ENCODE results near the gene PRSS36.
"Not testable (repeated sequence)": the region's sequence is repeated elsewhere in the genome, so short reads cannot be mapped to it uniquely, and the experiment has no call there.

Gene PRSS36

DNA sequence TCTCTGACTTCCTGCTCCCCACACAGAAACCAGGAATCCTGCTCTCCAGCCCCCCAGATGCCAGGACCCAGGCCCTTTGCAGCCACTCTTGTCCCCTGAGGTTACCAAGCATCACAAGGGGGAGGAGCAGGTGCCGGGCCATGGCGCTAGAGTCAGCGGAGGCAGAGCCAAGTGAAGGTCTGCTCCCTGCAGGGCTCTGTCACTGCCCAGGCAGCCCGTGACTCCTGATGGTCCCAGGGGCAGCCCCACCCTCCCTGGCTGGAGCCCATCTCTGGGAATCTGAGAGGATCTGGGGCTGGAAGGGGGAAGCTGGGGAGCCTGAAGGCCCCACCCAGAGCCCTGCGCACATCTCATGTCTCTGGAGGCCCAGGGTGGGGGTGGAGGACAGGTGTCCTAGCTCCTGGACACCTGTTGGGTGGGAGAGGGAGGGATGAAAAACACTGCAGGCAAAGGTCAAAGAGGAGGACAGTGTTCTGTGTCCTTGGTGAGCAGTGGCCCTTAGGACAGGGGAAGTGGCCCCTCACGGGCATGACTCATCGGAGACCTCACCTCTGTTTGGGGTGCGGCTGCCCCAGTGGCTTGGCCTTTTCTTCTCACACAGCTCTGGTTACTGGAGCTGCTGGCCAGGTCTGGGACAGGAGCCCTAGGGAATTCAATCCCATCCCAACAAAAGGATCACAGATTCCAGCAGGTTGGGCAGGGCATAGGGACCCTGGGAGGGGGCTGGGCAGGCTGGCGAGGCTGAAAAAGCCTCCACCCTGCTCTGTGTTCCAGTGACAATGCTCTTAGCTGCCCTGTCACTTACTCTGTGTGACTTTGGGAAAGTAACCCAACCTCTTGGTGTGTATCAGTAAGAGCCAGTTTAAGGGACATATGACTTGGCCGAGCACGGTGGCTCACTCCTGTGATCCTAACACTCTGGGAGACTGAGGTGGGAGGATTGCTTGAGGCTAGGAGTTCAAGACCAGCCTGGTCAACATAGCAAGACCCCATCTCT is at the start of gene PRSS36:
PRSS36 (minus strand) TSS at position 173 of the 997 bp plus-strand sequence; CDS start at position 142, 31 bp downstream.
- Histone ChIP-seq H3K4me1 (ENCODE audit: control insufficient read depth, insufficient read depth, low read length) (peaks cover 9% of the 10 kb centered on the region), H3K27me3 (ENCODE audit: control insufficient read depth, insufficient read depth, low read length) (peaks cover 30% of the 10 kb centered on the region), H3K4me3 (ENCODE audit: low read depth, low read length) (no peak within 1 kb of the TSS), H3K9ac (ENCODE audit: low read depth, low read length) (no peak within 1 kb of the TSS), H3K9me3 (ENCODE audit: control insufficient read depth, insufficient read depth, low read length) (no peaks in the 10 kb centered on the region), H3K36me3 (ENCODE audit: control insufficient read depth, insufficient read depth, low read length) (no peaks in the 10 kb centered on the region)

DNA sequence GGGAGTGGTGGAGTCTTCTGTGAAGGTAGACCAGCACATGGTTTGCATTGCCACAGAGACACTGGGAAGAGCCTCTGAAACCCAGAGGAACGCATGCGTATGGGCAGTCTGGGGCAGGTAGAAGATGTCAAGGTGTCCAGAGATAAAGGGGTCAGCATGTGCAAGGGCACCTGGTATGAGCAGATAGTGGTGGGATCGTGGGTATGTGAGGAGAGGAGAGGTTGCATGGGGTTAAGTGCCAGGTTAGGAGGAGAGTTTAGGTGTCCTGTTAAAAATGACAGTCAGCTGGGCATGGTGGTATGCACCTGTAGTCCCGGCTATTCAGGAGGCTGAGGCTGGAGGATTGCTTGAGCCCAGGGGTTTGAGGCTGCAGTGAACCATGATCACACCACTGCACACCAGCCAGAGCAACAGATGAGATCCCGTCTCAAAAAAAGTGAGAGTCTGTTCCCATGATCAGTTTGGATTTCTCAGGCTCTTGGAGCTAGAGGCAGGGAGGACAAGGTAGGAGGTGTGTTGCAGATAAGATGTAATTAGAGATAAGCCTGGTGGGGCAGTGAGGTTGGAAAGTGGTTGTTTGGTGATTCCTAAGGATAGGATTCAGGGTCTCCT is 49.7 kb upstream of the PRSS36 start:
- no peak overlapping the region for H3K9ac ChIP-seq (ENCODE audit: low read depth, low read length)
- peaks cover 25% of the 10 kb centered on the region for H3K36me3 ChIP-seq (ENCODE audit: control insufficient read depth, insufficient read depth, low read length)
- H3K9me3 ChIP-seq (ENCODE audit: control insufficient read depth, insufficient read depth, low read length): no peaks in the 10 kb centered on the region
- H3K4me3 ChIP-seq (ENCODE audit: low read depth, low read length): no peak overlapping the region
- H3K4me1 ChIP-seq (ENCODE audit: control insufficient read depth, insufficient read depth, low read length): peaks cover 6% of the 10 kb centered on the region
- peaks cover 4% of the 10 kb centered on the region for H3K27me3 ChIP-seq (ENCODE audit: control insufficient read depth, insufficient read depth, low read length)

DNA sequence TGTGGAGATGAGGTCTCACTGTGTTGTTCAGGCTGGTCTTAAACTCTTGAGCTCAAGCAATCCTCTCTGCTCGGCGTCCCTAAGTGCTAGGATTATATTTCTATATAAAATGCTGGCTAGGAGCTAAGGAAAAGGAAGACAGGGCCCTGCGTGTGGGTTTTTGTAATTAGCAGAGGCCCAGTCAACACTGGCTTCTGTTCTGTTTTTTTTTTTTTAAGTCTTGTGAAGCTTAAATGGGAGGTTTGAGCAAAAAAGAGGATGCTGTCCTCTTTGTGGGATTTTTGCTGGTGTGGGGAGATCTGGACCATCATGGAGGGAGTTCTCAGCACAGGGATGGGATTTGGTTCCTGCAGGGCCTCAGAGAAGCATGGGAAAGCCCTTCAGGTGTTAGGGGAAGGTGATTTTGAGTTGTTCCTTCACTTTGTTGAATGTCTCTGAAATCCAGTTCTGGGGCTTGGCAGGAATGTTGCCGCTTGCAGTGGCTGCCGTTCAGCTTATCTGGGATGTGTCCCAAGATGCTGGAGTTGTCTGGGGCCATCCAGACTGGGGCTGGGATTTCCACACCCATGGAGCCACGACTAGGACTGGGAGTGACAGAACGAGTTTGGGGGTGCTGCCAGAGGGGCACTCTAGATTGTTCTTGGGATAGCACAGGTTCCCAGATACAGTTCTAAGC is 48.5 kb upstream of the PRSS36 start:
- Histone ChIP-seq H3K9me3 (ENCODE audit: control insufficient read depth, insufficient read depth, low read length) (no peaks in the 10 kb centered on the region), H3K27me3 (ENCODE audit: control insufficient read depth, insufficient read depth, low read length) (peaks cover 4% of the 10 kb centered on the region), H3K4me3 (ENCODE audit: low read depth, low read length) (no peak overlapping the region), H3K36me3 (ENCODE audit: control insufficient read depth, insufficient read depth, low read length) (peaks cover 36% of the 10 kb centered on the region), H3K9ac (ENCODE audit: low read depth, low read length) (no peak overlapping the region), H3K4me1 (ENCODE audit: control insufficient read depth, insufficient read depth, low read length) (peaks cover 6% of the 10 kb centered on the region)

DNA sequence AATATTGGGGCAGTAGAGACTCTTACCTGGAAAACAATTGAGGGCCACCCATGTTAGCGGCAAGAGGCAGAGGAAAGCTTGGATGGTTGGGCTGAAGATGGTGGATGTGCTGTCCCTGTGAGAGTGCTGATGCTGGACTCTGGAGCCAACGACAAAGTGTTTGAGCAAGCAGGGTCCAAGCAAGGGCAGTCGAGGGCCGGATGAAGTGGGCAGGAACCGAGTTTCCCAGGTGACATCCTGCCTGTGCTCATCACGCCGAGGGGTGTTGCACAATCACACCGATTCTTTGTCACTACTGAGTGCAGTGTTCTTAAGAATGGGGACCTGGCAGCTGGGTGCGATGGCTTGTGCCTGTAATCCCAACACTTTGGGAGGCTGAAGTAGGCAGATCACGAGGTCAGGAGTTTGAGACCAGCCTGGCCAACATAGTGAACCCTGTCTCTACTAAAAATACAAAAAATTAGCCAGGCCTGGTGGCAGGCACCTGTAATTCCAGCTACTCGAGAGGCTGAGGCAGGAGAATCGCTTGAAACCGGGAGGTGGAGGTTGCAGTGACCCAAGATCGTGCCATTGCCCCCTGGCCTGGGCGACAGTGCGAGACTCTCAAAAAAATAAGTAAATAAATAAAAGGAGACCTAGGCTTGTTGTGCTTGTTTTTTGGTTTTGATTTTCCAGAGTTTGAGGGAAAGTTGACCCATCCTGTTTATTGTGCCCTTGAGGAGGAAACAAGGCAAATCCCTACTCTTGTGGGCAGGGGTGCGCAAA is 46.6 kb upstream of the PRSS36 start:
- H3K9ac ChIP-seq (ENCODE audit: low read depth, low read length): no peak overlapping the region
- H3K9me3 ChIP-seq (ENCODE audit: control insufficient read depth, insufficient read depth, low read length): no peaks in the 10 kb centered on the region
- H3K4me1 ChIP-seq (ENCODE audit: control insufficient read depth, insufficient read depth, low read length): peaks cover 6% of the 10 kb centered on the region
- H3K36me3 ChIP-seq (ENCODE audit: control insufficient read depth, insufficient read depth, low read length): peaks cover 53% of the 10 kb centered on the region
- H3K27me3 ChIP-seq (ENCODE audit: control insufficient read depth, insufficient read depth, low read length): no peaks in the 10 kb centered on the region
- H3K4me3 ChIP-seq (ENCODE audit: low read depth, low read length): no peak overlapping the region

DNA sequence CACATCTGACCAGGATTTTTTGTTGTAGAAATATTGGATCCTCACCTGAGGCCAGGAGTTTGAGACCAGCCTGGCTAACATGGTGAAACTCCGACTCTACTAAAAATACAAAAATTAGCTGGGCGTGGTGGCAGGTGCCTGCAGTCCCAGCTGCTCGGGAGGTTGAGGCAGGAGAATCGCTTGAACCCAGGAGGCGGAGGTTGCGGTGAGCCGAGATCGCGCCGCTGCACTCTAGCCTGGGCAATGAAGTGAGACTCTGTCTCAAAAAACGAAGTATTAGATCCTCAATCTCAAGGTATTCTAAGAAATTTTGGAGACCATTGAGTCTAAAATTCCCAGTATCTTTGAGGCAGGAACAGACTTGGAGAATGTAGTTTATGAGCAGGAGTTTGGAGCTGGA is 46.0 kb upstream of the PRSS36 start:
- not testable (repeated sequence) for H3K4me1 ChIP-seq (ENCODE audit: control insufficient read depth, insufficient read depth, low read length); H3K9ac ChIP-seq (ENCODE audit: low read depth, low read length); H3K4me3 ChIP-seq (ENCODE audit: low read depth, low read length); H3K27me3 ChIP-seq (ENCODE audit: control insufficient read depth, insufficient read depth, low read length); H3K9me3 ChIP-seq (ENCODE audit: control insufficient read depth, insufficient read depth, low read length)
- H3K36me3 ChIP-seq (ENCODE audit: control insufficient read depth, insufficient read depth, low read length): peaks cover 59% of the 10 kb centered on the region

DNA sequence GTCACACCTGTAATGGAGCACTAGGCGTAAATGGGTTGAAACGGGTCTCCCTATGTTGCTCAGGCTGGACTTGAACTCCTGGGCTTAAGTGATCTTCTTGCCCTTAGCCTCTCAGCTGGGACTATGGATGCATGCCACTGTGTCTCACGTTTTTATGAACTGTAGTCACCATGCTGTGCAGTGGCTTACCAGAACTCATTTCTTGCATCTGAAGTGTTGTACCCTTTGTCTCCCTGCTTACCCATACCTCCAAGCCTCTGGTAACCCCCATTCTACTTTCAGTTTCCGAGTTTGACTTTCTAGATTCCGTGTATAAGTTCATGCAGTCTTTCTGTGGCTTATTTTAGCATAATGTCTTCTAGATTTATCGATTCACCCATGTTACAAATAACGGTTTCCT is 45.0 kb upstream of the PRSS36 start:
- Histone ChIP-seq H3K4me1 (ENCODE audit: control insufficient read depth, insufficient read depth, low read length) (no peaks in the 10 kb centered on the region), H3K4me3 (ENCODE audit: low read depth, low read length) (no peak overlapping the region), H3K9me3 (ENCODE audit: control insufficient read depth, insufficient read depth, low read length) (no peaks in the 10 kb centered on the region), H3K27me3 (ENCODE audit: control insufficient read depth, insufficient read depth, low read length) (no peaks in the 10 kb centered on the region), H3K36me3 (ENCODE audit: control insufficient read depth, insufficient read depth, low read length) (peaks cover 68% of the 10 kb centered on the region), H3K9ac (ENCODE audit: low read depth, low read length) (no peak overlapping the region)

DNA sequence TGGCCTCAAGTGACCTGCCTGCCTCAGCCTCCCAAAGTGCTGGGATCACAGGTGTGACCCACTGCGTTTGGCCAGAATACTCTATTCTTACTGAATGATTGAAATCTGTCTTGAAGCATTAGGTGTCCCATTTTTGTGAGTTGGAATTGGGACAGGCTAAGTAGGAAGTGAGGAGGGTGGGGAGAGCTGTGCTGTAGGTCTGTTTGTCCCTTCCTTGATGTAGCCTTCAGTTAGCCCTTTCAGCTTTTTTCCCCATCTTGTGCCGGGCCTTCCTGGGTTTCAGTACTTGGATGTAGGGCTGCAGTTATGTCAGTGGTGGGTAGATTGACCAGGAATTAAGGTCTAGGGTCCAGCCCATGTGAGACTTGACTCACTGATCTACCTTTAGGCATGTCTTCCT is 44.0 kb upstream of the PRSS36 start:
- Histone ChIP-seq H3K9me3 (ENCODE audit: control insufficient read depth, insufficient read depth, low read length) (no peaks in the 10 kb centered on the region), H3K9ac (ENCODE audit: low read depth, low read length) (no peak overlapping the region), H3K4me3 (ENCODE audit: low read depth, low read length) (no peak overlapping the region), H3K27me3 (ENCODE audit: control insufficient read depth, insufficient read depth, low read length) (no peaks in the 10 kb centered on the region), H3K36me3 (ENCODE audit: control insufficient read depth, insufficient read depth, low read length) (peaks cover 72% of the 10 kb centered on the region), H3K4me1 (ENCODE audit: control insufficient read depth, insufficient read depth, low read length) (no peaks in the 10 kb centered on the region)

DNA sequence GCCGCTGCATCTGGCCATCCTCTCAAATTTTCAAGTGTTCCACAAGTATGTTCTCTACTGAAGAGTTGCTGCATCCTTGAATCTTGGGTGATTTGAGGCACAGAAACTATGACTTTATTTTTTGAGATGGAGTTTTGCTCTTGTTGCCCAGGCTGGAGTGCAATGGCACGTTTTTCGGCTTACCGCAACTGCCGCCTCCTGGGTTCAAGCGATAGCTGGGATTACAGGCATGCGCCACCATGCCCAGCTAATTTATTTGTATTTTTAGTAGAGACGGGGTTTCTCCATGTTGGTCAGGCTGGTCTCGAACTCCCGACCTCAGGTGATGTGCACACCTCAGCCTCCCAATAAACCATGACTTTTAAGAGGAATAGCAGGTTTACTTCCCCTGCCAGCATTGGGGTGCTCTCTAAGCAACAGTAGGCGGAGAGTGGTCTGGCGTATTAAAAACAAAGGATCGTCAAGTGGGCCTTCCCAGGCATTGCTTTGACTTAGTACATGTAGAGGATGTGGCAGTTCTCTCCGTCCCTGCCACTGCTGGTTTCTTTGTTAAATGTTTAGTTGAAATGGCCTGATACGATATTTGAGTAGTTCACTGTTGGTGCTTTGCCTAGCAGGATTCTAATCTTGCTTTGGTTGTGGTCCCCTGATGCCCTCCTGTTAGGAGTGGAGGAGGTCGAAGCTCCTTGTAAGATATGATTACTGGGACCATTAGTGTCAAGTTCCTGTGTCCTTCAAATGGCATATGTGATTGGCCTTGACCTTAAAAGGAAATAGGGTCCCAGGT is 43.2 kb upstream of the PRSS36 start:
- H3K4me3 ChIP-seq (ENCODE audit: low read depth, low read length): no peak overlapping the region
- no peaks in the 10 kb centered on the region for H3K9me3 ChIP-seq (ENCODE audit: control insufficient read depth, insufficient read depth, low read length)
- no peak overlapping the region for H3K9ac ChIP-seq (ENCODE audit: low read depth, low read length)
- H3K36me3 ChIP-seq (ENCODE audit: control insufficient read depth, insufficient read depth, low read length): peaks cover 80% of the 10 kb centered on the region
- H3K4me1 ChIP-seq (ENCODE audit: control insufficient read depth, insufficient read depth, low read length): no peaks in the 10 kb centered on the region
- H3K27me3 ChIP-seq (ENCODE audit: control insufficient read depth, insufficient read depth, low read length): no peaks in the 10 kb centered on the region

DNA sequence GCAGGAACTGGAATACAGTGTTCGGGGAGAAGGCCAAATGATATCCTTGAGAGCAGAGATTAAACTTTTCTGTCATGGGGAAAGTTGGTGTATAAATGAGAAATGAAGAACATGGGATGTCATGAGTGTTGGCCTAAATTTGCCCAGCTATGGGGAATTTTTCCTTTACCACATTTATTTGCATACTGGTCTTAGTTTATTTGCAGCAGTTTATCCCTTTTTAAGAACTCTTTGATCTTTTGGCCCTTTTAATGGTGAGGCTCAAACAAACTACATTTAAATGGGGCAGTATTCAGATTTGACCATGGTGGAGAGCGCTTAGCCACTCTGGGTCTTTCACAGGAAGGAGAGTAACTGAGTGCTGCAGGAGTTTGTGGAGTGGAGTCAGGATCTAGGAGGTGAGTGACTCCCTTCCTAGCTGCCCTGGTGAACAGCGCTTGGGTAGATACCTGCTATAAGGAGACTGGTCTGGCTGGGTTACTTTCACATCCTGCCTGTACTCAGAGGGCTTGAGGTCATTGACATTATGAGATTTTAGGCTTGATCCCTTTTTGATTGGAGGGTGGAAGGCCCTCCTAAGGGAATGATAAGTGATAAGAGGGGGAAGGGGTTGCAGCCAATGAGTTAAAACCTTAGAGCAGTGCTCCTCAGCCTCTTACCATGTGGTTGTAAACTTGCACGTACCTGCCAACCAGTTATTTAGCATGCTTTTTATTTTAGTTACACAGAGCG is 42.0 kb upstream of the PRSS36 start:
- H3K4me3 ChIP-seq (ENCODE audit: low read depth, low read length): no peak overlapping the region
- H3K9me3 ChIP-seq (ENCODE audit: control insufficient read depth, insufficient read depth, low read length): no peaks in the 10 kb centered on the region
- H3K27me3 ChIP-seq (ENCODE audit: control insufficient read depth, insufficient read depth, low read length): no peaks in the 10 kb centered on the region
- H3K9ac ChIP-seq (ENCODE audit: low read depth, low read length): no peak overlapping the region
- H3K36me3 ChIP-seq (ENCODE audit: control insufficient read depth, insufficient read depth, low read length): peaks cover 92% of the 10 kb centered on the region
- H3K4me1 ChIP-seq (ENCODE audit: control insufficient read depth, insufficient read depth, low read length): no peaks in the 10 kb centered on the region

DNA sequence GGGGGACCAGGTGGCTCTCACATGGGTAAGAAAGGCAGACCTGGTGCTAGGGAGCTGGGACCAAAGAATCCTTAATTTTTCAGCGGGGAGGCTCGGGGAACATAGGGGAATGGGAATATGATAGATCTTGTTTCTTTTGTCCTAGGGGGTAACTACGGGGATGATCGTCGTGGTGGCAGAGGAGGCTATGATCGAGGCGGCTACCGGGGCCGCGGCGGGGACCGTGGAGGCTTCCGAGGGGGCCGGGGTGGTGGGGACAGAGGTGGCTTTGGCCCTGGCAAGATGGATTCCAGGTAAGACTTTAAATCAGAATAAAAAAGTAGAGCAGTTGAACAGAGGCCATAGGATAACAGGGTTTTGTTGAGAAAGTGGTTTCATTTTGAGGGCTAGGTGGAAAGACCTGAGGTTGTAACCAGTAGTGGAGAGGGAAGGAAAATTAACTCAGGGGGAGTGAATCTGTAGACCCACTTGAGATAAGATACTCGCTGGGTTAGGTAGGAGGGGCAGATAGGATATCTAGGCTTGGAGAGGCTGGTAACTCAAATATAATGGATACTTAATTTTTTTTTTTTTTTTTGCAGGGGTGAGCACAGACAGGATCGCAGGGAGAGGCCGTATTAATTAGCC is 41.1 kb upstream of the PRSS36 start:
- Histone ChIP-seq H3K9ac (ENCODE audit: low read depth, low read length) (no peak overlapping the region), H3K4me3 (ENCODE audit: low read depth, low read length) (no peak overlapping the region), H3K27me3 (ENCODE audit: control insufficient read depth, insufficient read depth, low read length) (no peaks in the 10 kb centered on the region), H3K9me3 (ENCODE audit: control insufficient read depth, insufficient read depth, low read length) (no peaks in the 10 kb centered on the region), H3K36me3 (ENCODE audit: control insufficient read depth, insufficient read depth, low read length) (peaks cover 94% of the 10 kb centered on the region), H3K4me1 (ENCODE audit: control insufficient read depth, insufficient read depth, low read length) (no peaks in the 10 kb centered on the region)
